OCI-LY7 (cell line): Measurements from ENCODE around the gene ISM1. TPM values are rescaled to one million over a fixed set of nuclear protein-coding genes. Genes with fewer than 3 reads are reported as not detected.

Source experiments
- BruUV-seq: library from RNA; stranded (reverse); fragments of 400-500 nt; replicated peaks from 2 replicates; lab custom pipeline; 2021; lab: Mats Ljungman, UMichigan
- CTCF ChIA-PET: fragments of 300-600 bp; sonication (Branson Sonifier 250); formaldehyde crosslinking; loops from one replicate; lab custom pipeline; 2022; ENCODE audit warnings: antibody characterized with exemption; ENCODE audit not compliant: unreplicated experiment; lab: Charles Lee
- POLR2A ChIA-PET: fragments of 300-600 bp; sonication (Branson Sonifier 250); formaldehyde crosslinking; loops from one replicate; lab custom pipeline; 2022; ENCODE audit warnings: antibody characterized with exemption; lab: Charles Lee
- DNase-seq: peaks from one replicate; pipeline ENCODE4 v3.0.0-alpha.2; 2015; ENCODE audit warnings: low spot score
- H2AFZ ChIP-seq: fragments of 200-600 bp; sonication (generic), shearing (Covaris generic); 2 replicates; pipeline ENCODE4 v1.6.1; 2014; ENCODE audit warnings: mild to moderate bottlenecking, antibody characterized with exemption, low read length, moderate library complexity
- H3K27ac ChIP-seq: fragments of 200-600 bp; sonication (generic); 2 replicates; pipeline ENCODE4 v1.5.1; 2014; ENCODE audit warnings: mixed run types, low read depth, mild to moderate bottlenecking, moderate library complexity, low read length, inconsistent platforms; ENCODE audit not compliant: poor library complexity, severe bottlenecking
- H3K36me3 ChIP-seq: fragments of 200-600 bp; sonication (generic); 2 replicates; pipeline ENCODE4 v1.6.1; 2014; ENCODE audit warnings: mild to moderate bottlenecking, antibody characterized with exemption, low read length, moderate library complexity, mixed read lengths; ENCODE audit not compliant: insufficient read depth
- H3K4me1 ChIP-seq: fragments of 200-600 bp; sonication (generic); 2 replicates; pipeline ENCODE4 v1.5.1; 2014; ENCODE audit warnings: mild to moderate bottlenecking, low read length; ENCODE audit not compliant: insufficient read depth, poor library complexity, severe bottlenecking
- H3K4me2 ChIP-seq: fragments of 200-600 bp; sonication (generic); 2 replicates; pipeline ENCODE4 v1.6.1; 2014; ENCODE audit warnings: mild to moderate bottlenecking, low read length
- H3K4me3 ChIP-seq: fragments of 200-600 bp; sonication (generic); 2 replicates; pipeline ENCODE4 v1.5.1; 2014; ENCODE audit warnings: mild to moderate bottlenecking, low read depth, low read length; ENCODE audit not compliant: poor library complexity, severe bottlenecking
- H3K79me2 ChIP-seq: fragments of 200-600 bp; sonication (generic); 2 replicates; pipeline ENCODE4 v1.6.1; 2016; ENCODE audit warnings: low read depth, mild to moderate bottlenecking, low read length, moderate library complexity, mixed read lengths; ENCODE audit not compliant: insufficient read depth
- H3K9me2 ChIP-seq: fragments of 200-600 bp; sonication (generic); 2 replicates; pipeline ENCODE4 v1.6.1; 2016; ENCODE audit warnings: mild to moderate bottlenecking, low read length, mixed read lengths; ENCODE audit not compliant: insufficient read depth
- H3K9me3 ChIP-seq: fragments of 200-600 bp; sonication (generic); 2 replicates; pipeline ENCODE4 v1.6.1; 2014; ENCODE audit warnings: mild to moderate bottlenecking, mixed run types, low read length, mixed read lengths
- H4K20me1 ChIP-seq: fragments of 200-600 bp; sonication (generic); 2 replicates; pipeline ENCODE4 v1.6.1; 2014; ENCODE audit warnings: mild to moderate bottlenecking, antibody characterized with exemption, low read length, moderate library complexity, mixed read lengths; ENCODE audit not compliant: insufficient read depth
- CTCF ChIP-seq: fragments of 200-600 bp; sonication (generic); conservative IDR thresholded peaks from 2 replicates; pipeline ENCODE4 v1.5.1; 2014; ENCODE audit warnings: mild to moderate bottlenecking, antibody characterized with exemption, low read length, moderate library complexity, mixed read lengths
- EZH2phosphoT487 ChIP-seq: fragments of 200-600 bp; sonication (generic); IDR thresholded peaks from 2 replicates; pipeline ENCODE4 v1.6.1; 2018; ENCODE audit warnings: low read depth, borderline replicate concordance, mild to moderate bottlenecking, mixed run types, antibody characterized with exemption, low read length, moderate library complexity, mixed read lengths
- intact Hi-C: fragments of 100-400 bp; cut with micrococcal nuclease; formaldehyde crosslinking; loops from one replicate; pipeline ENCODE4 v1.10.0; 2022; ENCODE audit not compliant: unreplicated experiment
- total RNA-seq, 2 experiments: library from RNA; depleted of rRNA in 1 of 2; stranded (reverse); fragments of >200 nt in 1 of 2; shearing (Covaris generic) in 1 of 2; gene quantifications; 2 replicates each; pipeline ENCODE4 v1.2.3, GENCODE V29; 2014 to 2022

The ISM1 gene
- total RNA-seq, 2 experiments from 2014 or later = not detected

GRCh38 chr20:13344671-13345070, 123.6 kb downstream of the ISM1 start:
- DNase-seq = no peak
- Histone ChIP-seq H2AFZ (no peak overlapping the region), H3K4me1 (no peaks in the 10 kb centered on the region), H4K20me1 (no peaks in the 10 kb centered on the region), H3K9me2 (no peaks in the 10 kb centered on the region), H3K9me3 (no peaks in the 10 kb centered on the region), H3K36me3 (no peaks in the 10 kb centered on the region), H3K27ac (no peak overlapping the region), H3K4me2 (no peak overlapping the region), H3K4me3 (no peak overlapping the region), H3K79me2 (no peaks in the 10 kb centered on the region)
- no TSS peak for BruUV-seq
- POLR2A ChIA-PET = no interaction called here
- TF ChIP-seq CTCF (no peak), EZH2phosphoT487 (no peak)
- intact Hi-C loops = no loop called here
- CTCF ChIA-PET = no interaction called here

GRCh38 chr20:13348311-13349234, 127.5 kb downstream of the ISM1 start:
- no peak for TF ChIP-seq CTCF
- TF ChIP-seq EZH2phosphoT487 = no peak
- no peaks in the 10 kb centered on the region for H3K4me1 ChIP-seq
- no peak overlapping the region for H3K4me3 ChIP-seq
- no peak overlapping the region for H2AFZ ChIP-seq
- no TSS peak for BruUV-seq
- no peak overlapping the region for H3K27ac ChIP-seq
- H3K9me2 ChIP-seq = no peaks in the 10 kb centered on the region
- H3K9me3 ChIP-seq = no peaks in the 10 kb centered on the region
- intact Hi-C loops = no loop called here
- no peak overlapping the region for H3K4me2 ChIP-seq
- DNase-seq = no peak
- CTCF ChIA-PET = no interaction called here
- H3K79me2 ChIP-seq = no peaks in the 10 kb centered on the region
- no peaks in the 10 kb centered on the region for H3K36me3 ChIP-seq
- POLR2A ChIA-PET = interaction anchor here (0.7 kb wide), 1 partner anchor 60 kb away, joined by 3 read pairs; no protein-coding TSS in a partner anchor
- H4K20me1 ChIP-seq = no peaks in the 10 kb centered on the region

GRCh38 chr20:13349235-13349604, 128.1 kb downstream of the ISM1 start:
- no peak overlapping the region for H3K27ac ChIP-seq
- H2AFZ ChIP-seq = no peak overlapping the region
- no peak for DNase-seq
- H3K9me2 ChIP-seq = no peaks in the 10 kb centered on the region
- no TSS peak for BruUV-seq
- intact Hi-C loops = no loop called here
- ChIA-PET POLR2A (interaction anchor here (0.7 kb wide), 1 partner anchor 59 kb away, joined by 3 read pairs; no protein-coding TSS in a partner anchor), CTCF (no interaction called here)
- no peak for TF ChIP-seq CTCF
- TF ChIP-seq EZH2phosphoT487 = no peak
- H3K79me2 ChIP-seq = no peaks in the 10 kb centered on the region
- no peaks in the 10 kb centered on the region for H4K20me1 ChIP-seq
- no peak overlapping the region for H3K4me2 ChIP-seq
- no peaks in the 10 kb centered on the region for H3K9me3 ChIP-seq
- no peaks in the 10 kb centered on the region for H3K36me3 ChIP-seq
- no peak overlapping the region for H3K4me3 ChIP-seq
- H3K4me1 ChIP-seq = no peaks in the 10 kb centered on the region
